Heart left ventricle (tissue), 13 donors: ENCODE results near the gene NGB.

Source experiments
- POLR2A ChIP-seq, 2 donors: fragments of 450-650 bp; IDR thresholded peaks; one replicate each; pipeline ENCODE4 v1.6.1; 2017; ENCODE audit warnings: antibody characterized with exemption in 2 of 2, mild to moderate bottlenecking in 2 of 2, moderate library complexity in 2 of 2
- TF ChIP-seq, protein P1 (sequence below), 12 donors: fragments of 200-600 bp; sonication (generic) in 4 of 12; IDR thresholded peaks; one replicate each; pipeline versions ENCODE4 v1.5.0 to v1.8.0; 2018 to 2022; ENCODE audit warnings: antibody characterized with exemption in 12 of 12, mild to moderate bottlenecking in 5 of 12
- donor health status: ischemic (EF 13 %, LVEDD 7.1; RV severe dilation, severe dysfunction).
- donor health status: DM: no; HTN: yes; CAD: no.
- donor health status: DM: no; HTN: no; CAD: no.
- donor health status: ischemic (EF 25% LVEDD 6.9; RV normal size, moderate dysfunction).
- donor health status: ischemic (EF 25% LVEDD 5.7; RV mildly dilated, moderate dysfunction).
- donor health status: ischemic (EF 35%, LVEDD 5.7; RV mildly dilated, moderate dysfunction).
- donor health status: nonischemic (EF 11% LVEDD 7.7; RV severe dilation, severe dysfunction).
- donor health status: DM: yes; HTN: yes; CAD: no.
- donor health status: PGD.
- donor health status: ischemic (EF 29% LVEDD 5.4; RV normal size, mild dysfunction).
- donor health status: nonischemic (EF 23%, LVEDD 6.1; RV moderate dilation, normal function).

DNA sequence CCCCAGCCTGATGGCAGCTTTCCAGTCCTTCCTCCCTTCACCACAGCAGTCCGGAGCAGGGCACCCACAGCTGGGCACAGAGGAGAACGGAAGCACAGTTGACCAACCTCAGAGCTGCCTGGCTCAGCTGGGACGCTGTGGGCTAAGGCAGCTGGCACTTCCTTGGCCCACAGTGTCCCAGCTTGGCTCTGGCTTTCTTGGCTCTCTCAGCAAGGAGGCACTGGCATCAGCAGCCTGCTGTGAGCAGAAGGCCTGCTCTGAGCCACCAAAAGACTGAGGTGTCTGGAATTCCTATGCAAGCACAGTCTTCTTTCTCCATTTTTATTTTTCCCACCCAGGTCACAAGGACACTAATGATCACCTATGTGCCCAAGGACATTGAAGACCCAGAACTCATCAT, 32.6 kb downstream of the NGB start:
- TF ChIP-seq POLR2A (IDR thresholded peaks at IDR 0.05), result no peak
- TF ChIP-seq, protein P1, sequence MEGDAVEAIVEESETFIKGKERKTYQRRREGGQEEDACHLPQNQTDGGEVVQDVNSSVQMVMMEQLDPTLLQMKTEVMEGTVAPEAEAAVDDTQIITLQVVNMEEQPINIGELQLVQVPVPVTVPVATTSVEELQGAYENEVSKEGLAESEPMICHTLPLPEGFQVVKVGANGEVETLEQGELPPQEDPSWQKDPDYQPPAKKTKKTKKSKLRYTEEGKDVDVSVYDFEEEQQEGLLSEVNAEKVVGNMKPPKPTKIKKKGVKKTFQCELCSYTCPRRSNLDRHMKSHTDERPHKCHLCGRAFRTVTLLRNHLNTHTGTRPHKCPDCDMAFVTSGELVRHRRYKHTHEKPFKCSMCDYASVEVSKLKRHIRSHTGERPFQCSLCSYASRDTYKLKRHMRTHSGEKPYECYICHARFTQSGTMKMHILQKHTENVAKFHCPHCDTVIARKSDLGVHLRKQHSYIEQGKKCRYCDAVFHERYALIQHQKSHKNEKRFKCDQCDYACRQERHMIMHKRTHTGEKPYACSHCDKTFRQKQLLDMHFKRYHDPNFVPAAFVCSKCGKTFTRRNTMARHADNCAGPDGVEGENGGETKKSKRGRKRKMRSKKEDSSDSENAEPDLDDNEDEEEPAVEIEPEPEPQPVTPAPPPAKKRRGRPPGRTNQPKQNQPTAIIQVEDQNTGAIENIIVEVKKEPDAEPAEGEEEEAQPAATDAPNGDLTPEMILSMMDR (IDR thresholded peaks at IDR 0.05), result no peak
